ENCODE measurements around the gene KRTAP16-1. TPM values are rescaled to one million over a fixed set of nuclear protein-coding genes. Genes with fewer than 3 reads are reported as not detected.

The KRTAP16-1 gene
- total RNA-seq, 1 experiment from 2014 or later, result not detected

- Histone ChIP-seq H3K4me1 (replicated peaks; ENCODE audit: insufficient read depth) (peaks cover 6% of the 10 kb centered on the region), H3K4me2 (no peak overlapping the region), H4K20me1 (ENCODE audit: insufficient read depth) (no peaks in the 10 kb centered on the region), H3K79me2 (ENCODE audit: low read depth) (no peaks in the 10 kb centered on the region), H3F3A (ENCODE audit: insufficient read depth, low read depth) (no peaks in the 10 kb centered on the region), H3K4me3 (no peak overlapping the region), H3K27ac (no peak overlapping the region), H2AFZ (no peak overlapping the region), H3K36me3 (ENCODE audit: low read depth) (no peaks in the 10 kb centered on the region), H3K9me2 (ENCODE audit: insufficient read depth) (no peaks in the 10 kb centered on the region), H3K27me3 (ENCODE audit: insufficient read depth, low read depth) (no peaks in the 10 kb centered on the region), H3K9me3 (ENCODE audit: insufficient read depth, low read depth) (no peaks in the 10 kb centered on the region)
- CTCF ChIA-PET, result interaction anchor here (0.6 kb wide), 1 partner anchor 319 kb away, joined by 4 read pairs; no protein-coding TSS in a partner anchor
- BruUV-seq (replicated peaks), result no TSS peak
- peak; percentile 47 to 65 for DNase-seq
- intact Hi-C loops (cut with micrococcal nuclease; ENCODE audit: unreplicated experiment), result loop anchor here (1.0 to 10.0 kb wide), 4 partner anchors 195 to 715 kb away; partner anchors contain the start of gene KRT19
- TF ChIP-seq CTCF (conservative IDR thresholded peaks at IDR 0.05), result peak; percentile 90
- no peak for TF ChIP-seq EZH2 (IDR thresholded peaks at IDR 0.05; ENCODE audit: low read depth)
- POLR2A ChIA-PET (ENCODE audit: unreplicated experiment), result interaction anchor here (0.5 to 0.6 kb wide), 3 partner anchors 9 to 197 kb away, joined by 3 to 5 read pairs (median 3); partner anchors contain the start of gene KRT13
These were observed 20.3 kb upstream of the KRTAP16-1 start for GRCh38 chr17:41329279-41329948.

- Histone ChIP-seq H3K27ac (no peak overlapping the region), H3K79me2 (ENCODE audit: low read depth) (no peaks in the 10 kb centered on the region), H3K4me2 (no peak overlapping the region), H3K9me2 (ENCODE audit: insufficient read depth) (no peaks in the 10 kb centered on the region), H3K36me3 (ENCODE audit: low read depth) (no peaks in the 10 kb centered on the region), H4K20me1 (ENCODE audit: insufficient read depth) (no peaks in the 10 kb centered on the region), H3F3A (ENCODE audit: insufficient read depth, low read depth) (no peaks in the 10 kb centered on the region), H3K27me3 (ENCODE audit: insufficient read depth, low read depth) (no peaks in the 10 kb centered on the region), H3K4me3 (no peak overlapping the region), H3K4me1 (replicated peaks; ENCODE audit: insufficient read depth) (peaks cover 6% of the 10 kb centered on the region; the same call in 1 of the 2 replicates), H3K9me3 (ENCODE audit: insufficient read depth, low read depth) (no peaks in the 10 kb centered on the region), H2AFZ (no peak overlapping the region)
- ChIA-PET POLR2A (ENCODE audit: unreplicated experiment) (no interaction called here), CTCF (interaction anchor here (0.7 kb wide), 1 partner anchor 65 kb away, joined by 3 read pairs; no protein-coding TSS in a partner anchor)
- TF ChIP-seq CTCF (conservative IDR thresholded peaks at IDR 0.05) (no peak), EZH2 (IDR thresholded peaks at IDR 0.05; ENCODE audit: low read depth) (no peak)
- no peak for DNase-seq
- intact Hi-C loops (cut with micrococcal nuclease; ENCODE audit: unreplicated experiment), result loop anchor here (5.0 to 10.0 kb wide), 3 partner anchors 197 to 713 kb away; partner anchors contain the start of gene KRT19
- no TSS peak for BruUV-seq (replicated peaks)
These were observed 19.1 kb upstream of the KRTAP16-1 start for GRCh38 chr17:41328207-41328606.

- Histone ChIP-seq H3K27me3 (ENCODE audit: insufficient read depth, low read depth) (no peaks in the 10 kb centered on the region), H3F3A (ENCODE audit: insufficient read depth, low read depth) (no peaks in the 10 kb centered on the region), H2AFZ (no peak overlapping the region), H3K4me2 (no peak overlapping the region), H3K79me2 (ENCODE audit: low read depth) (no peaks in the 10 kb centered on the region), H3K27ac (no peak overlapping the region), H3K9me3 (ENCODE audit: insufficient read depth, low read depth) (no peaks in the 10 kb centered on the region), H3K4me3 (no peak overlapping the region), H4K20me1 (ENCODE audit: insufficient read depth) (no peaks in the 10 kb centered on the region), H3K9me2 (ENCODE audit: insufficient read depth) (no peaks in the 10 kb centered on the region), H3K4me1 (replicated peaks; ENCODE audit: insufficient read depth) (peaks cover 6% of the 10 kb centered on the region; the same call in 1 of the 2 replicates), H3K36me3 (ENCODE audit: low read depth) (no peaks in the 10 kb centered on the region)
- ChIA-PET CTCF (interaction anchor here (0.7 kb wide), 1 partner anchor 64 kb away, joined by 3 read pairs; no protein-coding TSS in a partner anchor), POLR2A (ENCODE audit: unreplicated experiment) (no interaction called here)
- no TSS peak for BruUV-seq (replicated peaks)
- TF ChIP-seq EZH2 (IDR thresholded peaks at IDR 0.05; ENCODE audit: low read depth), result no peak
- no peak for TF ChIP-seq CTCF (conservative IDR thresholded peaks at IDR 0.05)
- no peak for DNase-seq
- intact Hi-C loops (cut with micrococcal nuclease; ENCODE audit: unreplicated experiment), result loop anchor here (5.0 to 10.0 kb wide), 3 partner anchors 197 to 713 kb away; partner anchors contain the start of gene KRT19
These were observed 18.5 kb upstream of the KRTAP16-1 start for GRCh38 chr17:41327411-41328120.

Measured in PC-9 (cell line).